Measurements from ENCODE around the gene C3orf20.

DNA sequence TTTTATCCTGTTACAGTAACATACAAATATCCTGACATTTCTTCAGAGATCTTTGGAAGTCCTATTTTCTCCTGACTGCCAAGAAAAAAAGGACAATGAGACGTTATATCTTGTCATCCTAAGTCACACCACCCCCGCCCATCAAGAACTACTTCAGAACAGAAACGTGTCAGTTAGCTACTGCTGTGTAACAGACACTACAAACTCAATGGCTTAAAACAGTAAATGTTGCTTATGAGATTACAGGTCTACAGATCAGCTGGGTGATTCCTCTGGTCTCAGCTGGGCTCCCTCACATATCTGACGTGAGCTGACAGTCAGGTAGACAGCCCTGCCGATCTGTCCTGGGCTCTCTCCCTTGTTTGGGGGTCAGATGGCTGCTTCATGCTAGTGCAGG, 43.8 kb upstream of the C3orf20 start:
- TF ChIP-seq, protein P1, sequence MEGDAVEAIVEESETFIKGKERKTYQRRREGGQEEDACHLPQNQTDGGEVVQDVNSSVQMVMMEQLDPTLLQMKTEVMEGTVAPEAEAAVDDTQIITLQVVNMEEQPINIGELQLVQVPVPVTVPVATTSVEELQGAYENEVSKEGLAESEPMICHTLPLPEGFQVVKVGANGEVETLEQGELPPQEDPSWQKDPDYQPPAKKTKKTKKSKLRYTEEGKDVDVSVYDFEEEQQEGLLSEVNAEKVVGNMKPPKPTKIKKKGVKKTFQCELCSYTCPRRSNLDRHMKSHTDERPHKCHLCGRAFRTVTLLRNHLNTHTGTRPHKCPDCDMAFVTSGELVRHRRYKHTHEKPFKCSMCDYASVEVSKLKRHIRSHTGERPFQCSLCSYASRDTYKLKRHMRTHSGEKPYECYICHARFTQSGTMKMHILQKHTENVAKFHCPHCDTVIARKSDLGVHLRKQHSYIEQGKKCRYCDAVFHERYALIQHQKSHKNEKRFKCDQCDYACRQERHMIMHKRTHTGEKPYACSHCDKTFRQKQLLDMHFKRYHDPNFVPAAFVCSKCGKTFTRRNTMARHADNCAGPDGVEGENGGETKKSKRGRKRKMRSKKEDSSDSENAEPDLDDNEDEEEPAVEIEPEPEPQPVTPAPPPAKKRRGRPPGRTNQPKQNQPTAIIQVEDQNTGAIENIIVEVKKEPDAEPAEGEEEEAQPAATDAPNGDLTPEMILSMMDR (IDR thresholded peaks at IDR 0.05) = no peak
- TF ChIP-seq, protein P2, sequence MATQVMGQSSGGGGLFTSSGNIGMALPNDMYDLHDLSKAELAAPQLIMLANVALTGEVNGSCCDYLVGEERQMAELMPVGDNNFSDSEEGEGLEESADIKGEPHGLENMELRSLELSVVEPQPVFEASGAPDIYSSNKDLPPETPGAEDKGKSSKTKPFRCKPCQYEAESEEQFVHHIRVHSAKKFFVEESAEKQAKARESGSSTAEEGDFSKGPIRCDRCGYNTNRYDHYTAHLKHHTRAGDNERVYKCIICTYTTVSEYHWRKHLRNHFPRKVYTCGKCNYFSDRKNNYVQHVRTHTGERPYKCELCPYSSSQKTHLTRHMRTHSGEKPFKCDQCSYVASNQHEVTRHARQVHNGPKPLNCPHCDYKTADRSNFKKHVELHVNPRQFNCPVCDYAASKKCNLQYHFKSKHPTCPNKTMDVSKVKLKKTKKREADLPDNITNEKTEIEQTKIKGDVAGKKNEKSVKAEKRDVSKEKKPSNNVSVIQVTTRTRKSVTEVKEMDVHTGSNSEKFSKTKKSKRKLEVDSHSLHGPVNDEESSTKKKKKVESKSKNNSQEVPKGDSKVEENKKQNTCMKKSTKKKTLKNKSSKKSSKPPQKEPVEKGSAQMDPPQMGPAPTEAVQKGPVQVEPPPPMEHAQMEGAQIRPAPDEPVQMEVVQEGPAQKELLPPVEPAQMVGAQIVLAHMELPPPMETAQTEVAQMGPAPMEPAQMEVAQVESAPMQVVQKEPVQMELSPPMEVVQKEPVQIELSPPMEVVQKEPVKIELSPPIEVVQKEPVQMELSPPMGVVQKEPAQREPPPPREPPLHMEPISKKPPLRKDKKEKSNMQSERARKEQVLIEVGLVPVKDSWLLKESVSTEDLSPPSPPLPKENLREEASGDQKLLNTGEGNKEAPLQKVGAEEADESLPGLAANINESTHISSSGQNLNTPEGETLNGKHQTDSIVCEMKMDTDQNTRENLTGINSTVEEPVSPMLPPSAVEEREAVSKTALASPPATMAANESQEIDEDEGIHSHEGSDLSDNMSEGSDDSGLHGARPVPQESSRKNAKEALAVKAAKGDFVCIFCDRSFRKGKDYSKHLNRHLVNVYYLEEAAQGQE (IDR thresholded peaks at IDR 0.05; ENCODE audit: insufficient read depth in 1 of 2, low read depth in 2 of 2, low read length in 1 of 2) = no peak
- TF ChIP-seq POLR2AphosphoS5 (IDR thresholded peaks at IDR 0.05; ENCODE audit: low read depth, low read length) (no peak), TCF7L2 (IDR thresholded peaks at IDR 0.05; ENCODE audit: low read depth, low read length) (no peak), SIN3A (IDR thresholded peaks at IDR 0.05; ENCODE audit: borderline replicate concordance, insufficient read depth, low read depth, low read length) (no peak)
